BE2C (cell line): Measurements from ENCODE around the gene LRIT1.
A peak's percentile ranks its signal among the peaks of the same experiment; 100 is the strongest.

Experiments used
- DNase-seq: peaks from one replicate; pipeline ENCODE4 v3.0.0-alpha.2; 2020
- H3K27me3 ChIP-seq: fragments of 250-450 bp; sonication (Bioruptor Pico); 2 replicates; pipeline ENCODE4 v1.5.1; 2020; ENCODE audit warnings: mild to moderate bottlenecking
- H3K36me3 ChIP-seq: fragments of 250-450 bp; sonication (Bioruptor Pico); 2 replicates; pipeline ENCODE4 v1.5.1; 2020; ENCODE audit warnings: mild to moderate bottlenecking
- H3K4me1 ChIP-seq: fragments of 250-450 bp; sonication (Bioruptor Pico); 2 replicates; pipeline ENCODE4 v1.5.1; 2020
- H3K4me3 ChIP-seq: 2 replicates; pipeline ENCODE4 v1.5.1; 2011; ENCODE audit warnings: low read depth, low read length
- H3K9me3 ChIP-seq: fragments of 250-450 bp; sonication (Bioruptor Pico); 2 replicates; pipeline ENCODE4 v1.5.1; 2020
- TF ChIP-seq, protein P1 (sequence below): IDR thresholded peaks from 2 replicates; pipeline ENCODE4 v1.5.1; 2012; ENCODE audit warnings: mild to moderate bottlenecking, low read depth, low read length

The LRIT1 gene

GRCh38 chr10:84213076-84213475, 28.3 kb downstream of the LRIT1 start:
- Histone ChIP-seq H3K36me3 (no peaks in the 10 kb centered on the region), H3K4me3 (no peak overlapping the region), H3K4me1 (no peaks in the 10 kb centered on the region), H3K27me3 (no peaks in the 10 kb centered on the region), H3K9me3 (no peaks in the 10 kb centered on the region)
- no peak for DNase-seq
- TF ChIP-seq, protein P1, sequence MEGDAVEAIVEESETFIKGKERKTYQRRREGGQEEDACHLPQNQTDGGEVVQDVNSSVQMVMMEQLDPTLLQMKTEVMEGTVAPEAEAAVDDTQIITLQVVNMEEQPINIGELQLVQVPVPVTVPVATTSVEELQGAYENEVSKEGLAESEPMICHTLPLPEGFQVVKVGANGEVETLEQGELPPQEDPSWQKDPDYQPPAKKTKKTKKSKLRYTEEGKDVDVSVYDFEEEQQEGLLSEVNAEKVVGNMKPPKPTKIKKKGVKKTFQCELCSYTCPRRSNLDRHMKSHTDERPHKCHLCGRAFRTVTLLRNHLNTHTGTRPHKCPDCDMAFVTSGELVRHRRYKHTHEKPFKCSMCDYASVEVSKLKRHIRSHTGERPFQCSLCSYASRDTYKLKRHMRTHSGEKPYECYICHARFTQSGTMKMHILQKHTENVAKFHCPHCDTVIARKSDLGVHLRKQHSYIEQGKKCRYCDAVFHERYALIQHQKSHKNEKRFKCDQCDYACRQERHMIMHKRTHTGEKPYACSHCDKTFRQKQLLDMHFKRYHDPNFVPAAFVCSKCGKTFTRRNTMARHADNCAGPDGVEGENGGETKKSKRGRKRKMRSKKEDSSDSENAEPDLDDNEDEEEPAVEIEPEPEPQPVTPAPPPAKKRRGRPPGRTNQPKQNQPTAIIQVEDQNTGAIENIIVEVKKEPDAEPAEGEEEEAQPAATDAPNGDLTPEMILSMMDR = no peak

- H3K4me1 ChIP-seq = no peaks in the 10 kb centered on the region
- DNase-seq = no peak
- H3K36me3 ChIP-seq = no peaks in the 10 kb centered on the region
- no peaks in the 10 kb centered on the region for H3K9me3 ChIP-seq
- no peaks in the 10 kb centered on the region for H3K27me3 ChIP-seq
- TF ChIP-seq, protein P1 = no peak
- no peak overlapping the region for H3K4me3 ChIP-seq
Observed at GRCh38 chr10:84212014-84212413, 29.3 kb downstream of the LRIT1 start.

DNA sequence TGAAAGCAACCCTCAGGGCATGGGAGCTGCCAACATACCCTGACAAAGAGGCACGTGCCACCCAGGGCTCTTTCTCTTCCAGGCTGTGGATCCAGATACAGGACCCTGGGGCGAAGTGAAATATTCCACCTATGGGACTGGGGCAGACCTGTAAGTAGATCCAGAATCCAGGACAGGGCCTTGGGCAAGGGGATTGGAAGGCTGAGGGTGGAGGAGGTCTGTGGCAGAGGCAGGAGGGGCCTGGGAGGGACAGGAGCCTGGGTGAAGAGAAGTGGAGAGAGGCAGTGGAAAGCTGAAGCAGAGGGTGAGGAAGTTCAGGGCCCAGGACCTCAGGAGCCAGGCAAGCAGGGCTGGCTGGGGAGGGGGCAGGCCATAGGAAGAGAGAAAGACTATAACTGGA, 29.8 kb downstream of the LRIT1 start:
- Histone ChIP-seq H3K9me3 (no peaks in the 10 kb centered on the region), H3K36me3 (no peaks in the 10 kb centered on the region), H3K27me3 (no peaks in the 10 kb centered on the region), H3K4me3 (no peak overlapping the region), H3K4me1 (no peaks in the 10 kb centered on the region)
- no peak for DNase-seq
- TF ChIP-seq, protein P1 = no peak

DNA sequence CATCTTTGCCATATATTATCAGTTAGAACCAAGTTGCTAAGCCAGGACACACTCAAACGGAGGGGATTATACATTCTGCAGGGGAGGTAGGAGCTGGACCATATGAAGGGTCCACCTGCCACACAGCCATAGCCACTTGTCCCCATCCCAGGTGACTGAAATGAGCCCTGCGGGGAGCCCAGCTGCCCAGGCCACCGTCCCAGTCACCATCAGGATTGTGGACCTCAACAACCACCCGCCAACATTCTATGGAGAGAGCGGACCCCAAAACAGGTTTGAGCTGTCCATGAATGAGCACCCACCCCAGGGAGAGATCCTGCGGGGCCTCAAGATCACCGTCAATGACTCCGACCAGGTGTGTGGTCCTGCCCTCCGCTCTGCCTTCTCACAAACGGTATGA, 33.3 kb downstream of the LRIT1 start:
- no peaks in the 10 kb centered on the region for H3K4me1 ChIP-seq
- no peak overlapping the region for H3K4me3 ChIP-seq
- no peaks in the 10 kb centered on the region for H3K9me3 ChIP-seq
- DNase-seq = no peak
- TF ChIP-seq, protein P1 = no peak
- no peaks in the 10 kb centered on the region for H3K36me3 ChIP-seq
- no peaks in the 10 kb centered on the region for H3K27me3 ChIP-seq

GRCh38 chr10:84205853-84206525, 35.4 kb downstream of the LRIT1 start:
- Histone ChIP-seq H3K9me3 (no peaks in the 10 kb centered on the region), H3K4me1 (no peaks in the 10 kb centered on the region), H3K27me3 (no peaks in the 10 kb centered on the region), H3K36me3 (no peaks in the 10 kb centered on the region), H3K4me3 (no peak overlapping the region)
- TF ChIP-seq, protein P1 = no peak
- DNase-seq = no peak

DNA sequence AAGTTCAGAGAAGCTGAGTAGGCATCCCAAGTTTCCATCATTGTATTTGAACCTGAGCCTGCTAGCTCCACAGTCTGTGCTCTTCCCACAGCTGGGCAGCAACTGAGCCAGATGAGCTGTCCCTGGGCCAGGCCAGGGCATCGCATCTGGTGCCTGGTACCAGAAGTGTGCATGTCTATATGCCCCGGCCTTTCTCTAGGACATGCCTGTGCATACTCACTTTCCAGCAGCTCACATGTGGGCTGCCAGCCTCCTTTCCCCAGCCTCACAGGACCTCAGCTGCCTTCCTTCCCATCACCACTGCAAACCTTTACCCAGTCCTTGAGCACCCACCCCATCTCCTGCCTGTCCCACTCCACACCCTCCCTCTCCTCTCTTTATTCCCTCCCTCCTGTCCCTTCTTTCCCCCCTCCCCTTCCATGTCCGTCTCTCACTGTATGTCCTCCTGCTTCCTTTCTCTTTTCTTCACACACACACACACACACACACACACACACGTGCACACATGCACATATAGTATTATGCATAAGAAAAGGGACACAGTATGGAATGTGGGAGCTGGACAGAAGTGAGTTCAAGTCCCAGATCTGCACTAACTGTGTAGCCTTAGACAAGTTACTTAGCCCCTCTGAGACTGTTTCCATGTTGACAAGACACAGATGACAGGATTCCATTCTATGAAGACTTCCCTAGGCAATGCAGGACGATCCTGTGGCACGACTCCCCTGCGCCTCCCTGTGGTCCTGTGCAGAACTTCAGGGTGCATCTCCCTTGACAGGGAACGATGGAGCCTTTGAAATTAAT, 36.1 kb downstream of the LRIT1 start:
- H3K4me3 ChIP-seq = no peak overlapping the region
- no peaks in the 10 kb centered on the region for H3K9me3 ChIP-seq
- H3K27me3 ChIP-seq = no peaks in the 10 kb centered on the region
- no peaks in the 10 kb centered on the region for H3K4me1 ChIP-seq
- TF ChIP-seq, protein P1 = peak; percentile 92
- DNase-seq = peak; percentile 67
- no peaks in the 10 kb centered on the region for H3K36me3 ChIP-seq
